ENCODE measurements around the gene RUNDC1.
A peak's percentile ranks its signal among the peaks of the same experiment; 100 is the strongest.

Gene RUNDC1

GRCh38 chr17:42969001-42969581 is 11.3 kb upstream of the RUNDC1 start (continued):
- no peak for TF ChIP-seq KLF7 (tag by site-specific recombination; IDR thresholded peaks at IDR 0.05; ENCODE audit: borderline replicate concordance)
- no peak for TF ChIP-seq ZNF645 (tag by site-specific recombination; IDR thresholded peaks at IDR 0.05)
- TF ChIP-seq ZBTB49 (tag by site-specific recombination; IDR thresholded peaks at IDR 0.05; ENCODE audit: low read depth), result no peak
- no peak for TF ChIP-seq ZNF521 (tag by site-specific recombination; IDR thresholded peaks at IDR 0.05)
- peak; percentile 73 for TF ChIP-seq ZNF366 (tag by site-specific recombination; conservative IDR thresholded peaks at IDR 0.05)
- TF ChIP-seq ZNF624 (tag by site-specific recombination; IDR thresholded peaks at IDR 0.05), result no peak
- TF ChIP-seq ZNF280D (tag by site-specific recombination; IDR thresholded peaks at IDR 0.05), result no peak
- TF ChIP-seq ZNF76 (tag by site-specific recombination; IDR thresholded peaks at IDR 0.05; ENCODE audit: borderline replicate concordance, low read depth), result 0 out of 2 replicates have a peak, but pooled peaks have one; percentile 35
- no peak for TF ChIP-seq PRDM4 (tag by site-specific recombination; IDR thresholded peaks at IDR 0.05)
- no peak for TF ChIP-seq ZNF211 (tag by site-specific recombination; IDR thresholded peaks at IDR 0.05; ENCODE audit: low read depth)
- no peak for TF ChIP-seq ZNF16 (tag by site-specific recombination; IDR thresholded peaks at IDR 0.05; ENCODE audit: low read depth)
- no peak for TF ChIP-seq PBX3 (CRISPR knock-in tag; IDR thresholded peaks at IDR 0.05)
- no peak for TF ChIP-seq TSHZ1 (tag by site-specific recombination; IDR thresholded peaks at IDR 0.05; ENCODE audit: borderline replicate concordance)
- TF ChIP-seq ZNF514 (tag by site-specific recombination; IDR thresholded peaks at IDR 0.05), result no peak
- no peak for TF ChIP-seq ZNF544 (tag by site-specific recombination; IDR thresholded peaks at IDR 0.05)
- peak; percentile 98 for TF ChIP-seq ZNF362 (tag by site-specific recombination; IDR thresholded peaks at IDR 0.05)
- TF ChIP-seq GFI1B (tag by site-specific recombination; IDR thresholded peaks at IDR 0.05), result no peak
- TF ChIP-seq ZNF311 (tag by site-specific recombination; IDR thresholded peaks at IDR 0.05; ENCODE audit: borderline replicate concordance), result no peak
- no peak for TF ChIP-seq ZNF169 (tag by site-specific recombination; IDR thresholded peaks at IDR 0.05)
- TF ChIP-seq ZNF585B (tag by site-specific recombination; IDR thresholded peaks at IDR 0.05), result no peak
- TF ChIP-seq ZNF157 (tag by site-specific recombination; IDR thresholded peaks at IDR 0.05), result no peak
- TF ChIP-seq ZNF423 (tag by site-specific recombination; IDR thresholded peaks at IDR 0.05), result no peak
- no peak for TF ChIP-seq GLIS2 (tag by site-specific recombination; IDR thresholded peaks at IDR 0.05)
- no peak; the same call in 1 of the 2 replicates for TF ChIP-seq KLF10 (tag by site-specific recombination; IDR thresholded peaks at IDR 0.05)
- TF ChIP-seq ZBTB48 (tag by site-specific recombination; IDR thresholded peaks at IDR 0.05), result no peak

Data from HEK293 (cell line).